GM23338 (cell line): ENCODE data around the gene GADL1. TPM values are rescaled to one million over a fixed set of nuclear protein-coding genes. Genes with fewer than 3 reads are reported as not detected.

ENCODE experiments used
- ATAC-seq: fragments of 200-7000 bp; cut with Tn5 transposase; 3 replicates; pipeline ENCODE4 v1.9.1; 2020
- DNase-seq: peaks from one replicate; pipeline ENCODE4 v3.0.0-alpha.2; 2015; ENCODE audit warnings: low spot score
- H2AFZ ChIP-seq: fragments of 200-600 bp; sonication (generic); 2 replicates; pipeline ENCODE4 v1.8.0; 2016; ENCODE audit warnings: antibody characterized with exemption, mild to moderate bottlenecking, moderate library complexity
- H3F3A ChIP-seq: fragments of 200-600 bp; sonication (generic); replicated peaks from 2 replicates; pipeline ENCODE4 v1.8.0; 2017; ENCODE audit warnings: antibody characterized with exemption, mixed run types, low read depth
- H3K27ac ChIP-seq: fragments of 200-600 bp; sonication (generic); 2 replicates; pipeline ENCODE4 v1.6.1; 2016; ENCODE audit warnings: low read depth
- H3K27me3 ChIP-seq: fragments of 200-600 bp; sonication (generic); 2 replicates; pipeline ENCODE4 v1.8.0; 2016; ENCODE audit warnings: mild to moderate bottlenecking, mixed run types, moderate library complexity; ENCODE audit not compliant: insufficient read depth
- H3K36me3 ChIP-seq: fragments of 200-600 bp; sonication (generic); 2 replicates; pipeline ENCODE4 v1.8.0; 2016; ENCODE audit warnings: mild to moderate bottlenecking; ENCODE audit not compliant: insufficient read depth
- H3K4me1 ChIP-seq: fragments of 200-600 bp; sonication (generic); 2 replicates; pipeline ENCODE4 v1.8.0; 2016; ENCODE audit warnings: mild to moderate bottlenecking, moderate library complexity; ENCODE audit not compliant: insufficient read depth
- H3K4me2 ChIP-seq: fragments of 200-600 bp; sonication (generic); 2 replicates; pipeline ENCODE4 v1.7.1; 2017; ENCODE audit warnings: mixed run types
- H3K4me3 ChIP-seq: fragments of 200-600 bp; sonication (generic); 2 replicates; pipeline ENCODE4 v1.6.1; 2016; ENCODE audit warnings: mixed run types
- H3K79me2 ChIP-seq: fragments of 200-600 bp; sonication (generic); replicated peaks from 2 replicates; pipeline ENCODE4 v1.8.0; 2017; ENCODE audit warnings: mild to moderate bottlenecking; ENCODE audit not compliant: insufficient read depth
- H3K9me2 ChIP-seq: fragments of 200-600 bp; sonication (generic); 2 replicates; pipeline ENCODE4 v1.8.0; 2017; ENCODE audit not compliant: insufficient read depth
- H4K20me1 ChIP-seq: fragments of 200-600 bp; sonication (generic); replicated peaks from 2 replicates; pipeline ENCODE4 v1.8.0; 2017; ENCODE audit warnings: mild to moderate bottlenecking; ENCODE audit not compliant: insufficient read depth
- H3K27ac Mint-ChIP-seq: 2 replicates; pipeline ENCODE4 v1.8.0; 2020; ENCODE audit warnings: inconsistent platforms, mild to moderate bottlenecking, moderate library complexity, mixed read lengths
- H3K27me3 Mint-ChIP-seq: 3 replicates; pipeline ENCODE4 v1.8.0; 2022; ENCODE audit warnings: low read depth, mild to moderate bottlenecking, moderate library complexity, mixed read lengths, inconsistent platforms; ENCODE audit not compliant: insufficient read depth, poor library complexity
- H3K36me3 Mint-ChIP-seq: 3 replicates; pipeline ENCODE4 v1.8.0; 2021; ENCODE audit warnings: low read depth, mild to moderate bottlenecking, inconsistent platforms, moderate library complexity, mixed read lengths
- H3K4me1 Mint-ChIP-seq: 3 replicates; pipeline ENCODE4 v1.8.0; 2020; ENCODE audit warnings: mild to moderate bottlenecking, inconsistent platforms, mixed read lengths
- H3K4me3 Mint-ChIP-seq: 3 replicates; pipeline ENCODE4 v1.8.0; 2021; ENCODE audit warnings: moderate library complexity, mild to moderate bottlenecking, inconsistent platforms, mixed read lengths
- H3K9me3 Mint-ChIP-seq: 3 replicates; pipeline ENCODE4 v1.8.0; 2020; ENCODE audit warnings: moderate library complexity, mild to moderate bottlenecking, inconsistent platforms, mixed read lengths
- CTCF ChIP-seq, 2 experiments: fragments of 200-600 bp in 1 of 2; sonication (generic) in 1 of 2; conservative IDR thresholded peaks; 2 replicates each; pipeline versions ENCODE4 v1.5.1 to v1.6.1; 2016 to 2017; ENCODE audit warnings: antibody characterized with exemption in 2 of 2, low read depth in 2 of 2, mild to moderate bottlenecking in 2 of 2, moderate library complexity in 1 of 2
- ETS1 ChIP-seq: IDR thresholded peaks from 2 replicates; pipeline ENCODE4 v1.6.1; 2016; ENCODE audit warnings: antibody characterized with exemption
- EZH2 ChIP-seq: fragments of 200-600 bp; sonication (generic); IDR thresholded peaks from one replicate; pipeline ENCODE4 v1.8.0; 2017; ENCODE audit warnings: antibody characterized with exemption, mild to moderate bottlenecking, low read depth; ENCODE audit not compliant: unreplicated experiment
- JUNB ChIP-seq: IDR thresholded peaks from one replicate; pipeline ENCODE4 v1.6.1; 2016; ENCODE audit warnings: antibody characterized with exemption; ENCODE audit not compliant: unreplicated experiment
- NANOG ChIP-seq: IDR thresholded peaks from 2 replicates; pipeline ENCODE4 v1.6.1; 2016; ENCODE audit warnings: antibody characterized with exemption, borderline replicate concordance
- POLR2AphosphoS5 ChIP-seq: IDR thresholded peaks from 2 replicates; pipeline ENCODE4 v1.6.1; 2016; ENCODE audit warnings: antibody characterized with exemption, low read depth
- STAT1 ChIP-seq: IDR thresholded peaks from one replicate; pipeline ENCODE4 v1.6.1; 2016; ENCODE audit warnings: antibody characterized with exemption; ENCODE audit not compliant: unreplicated experiment
- ZNF114 ChIP-seq: fragments of 250-450 bp; sonication (Bioruptor Pico); IDR thresholded peaks from 2 replicates; pipeline ENCODE4 v1.5.0; 2020; ENCODE audit warnings: mild to moderate bottlenecking, moderate library complexity
- polyA plus RNA-seq: library from polyadenylated mRNA; unstranded; fragments of >200 nt; fragmentation: Nextera tagmentation; extraction: Ambion mirVana; gene quantifications from 2 replicates; pipeline ENCODE4 v1.2.1, GENCODE V29; 2016
- total RNA-seq: library from RNA; depleted of rRNA; stranded (reverse); fragments of >200 nt; shearing (Covaris generic); gene quantifications from 2 replicates; pipeline ENCODE4 v1.2.3, GENCODE V29; 2014
- TF ChIP-seq, protein P1 (sequence below): IDR thresholded peaks from one replicate; pipeline ENCODE4 v1.6.1; 2018; ENCODE audit warnings: antibody characterized with exemption; ENCODE audit not compliant: unreplicated experiment

GADL1 gene
- total and polyA plus RNA-seq, 2 experiments from 2014 or later: 0.35 to 0.50 TPM

DNA sequence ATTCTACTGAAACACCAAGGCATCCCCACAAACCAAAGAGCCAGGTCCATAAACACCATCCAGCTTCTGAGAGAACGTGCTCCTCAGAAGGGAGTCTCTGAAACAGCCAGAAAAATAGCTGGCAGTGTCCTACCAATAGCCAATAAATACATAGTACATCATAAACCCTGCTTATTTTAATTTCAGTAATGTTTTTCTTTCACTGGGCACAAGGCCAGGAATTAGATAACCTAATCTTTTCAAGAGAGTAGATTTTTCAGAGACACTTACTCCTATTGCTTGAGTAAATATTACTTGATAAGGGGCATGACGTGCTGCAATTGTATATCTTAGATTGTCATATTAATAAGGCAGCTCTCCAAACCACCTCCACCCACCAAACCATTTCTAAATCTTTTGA lies 22.7 kb downstream of the GADL1 start (continued):
- TF ChIP-seq, protein P1, sequence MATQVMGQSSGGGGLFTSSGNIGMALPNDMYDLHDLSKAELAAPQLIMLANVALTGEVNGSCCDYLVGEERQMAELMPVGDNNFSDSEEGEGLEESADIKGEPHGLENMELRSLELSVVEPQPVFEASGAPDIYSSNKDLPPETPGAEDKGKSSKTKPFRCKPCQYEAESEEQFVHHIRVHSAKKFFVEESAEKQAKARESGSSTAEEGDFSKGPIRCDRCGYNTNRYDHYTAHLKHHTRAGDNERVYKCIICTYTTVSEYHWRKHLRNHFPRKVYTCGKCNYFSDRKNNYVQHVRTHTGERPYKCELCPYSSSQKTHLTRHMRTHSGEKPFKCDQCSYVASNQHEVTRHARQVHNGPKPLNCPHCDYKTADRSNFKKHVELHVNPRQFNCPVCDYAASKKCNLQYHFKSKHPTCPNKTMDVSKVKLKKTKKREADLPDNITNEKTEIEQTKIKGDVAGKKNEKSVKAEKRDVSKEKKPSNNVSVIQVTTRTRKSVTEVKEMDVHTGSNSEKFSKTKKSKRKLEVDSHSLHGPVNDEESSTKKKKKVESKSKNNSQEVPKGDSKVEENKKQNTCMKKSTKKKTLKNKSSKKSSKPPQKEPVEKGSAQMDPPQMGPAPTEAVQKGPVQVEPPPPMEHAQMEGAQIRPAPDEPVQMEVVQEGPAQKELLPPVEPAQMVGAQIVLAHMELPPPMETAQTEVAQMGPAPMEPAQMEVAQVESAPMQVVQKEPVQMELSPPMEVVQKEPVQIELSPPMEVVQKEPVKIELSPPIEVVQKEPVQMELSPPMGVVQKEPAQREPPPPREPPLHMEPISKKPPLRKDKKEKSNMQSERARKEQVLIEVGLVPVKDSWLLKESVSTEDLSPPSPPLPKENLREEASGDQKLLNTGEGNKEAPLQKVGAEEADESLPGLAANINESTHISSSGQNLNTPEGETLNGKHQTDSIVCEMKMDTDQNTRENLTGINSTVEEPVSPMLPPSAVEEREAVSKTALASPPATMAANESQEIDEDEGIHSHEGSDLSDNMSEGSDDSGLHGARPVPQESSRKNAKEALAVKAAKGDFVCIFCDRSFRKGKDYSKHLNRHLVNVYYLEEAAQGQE: no peak
- TF ChIP-seq JUNB (no peak), NANOG (no peak)

DNA sequence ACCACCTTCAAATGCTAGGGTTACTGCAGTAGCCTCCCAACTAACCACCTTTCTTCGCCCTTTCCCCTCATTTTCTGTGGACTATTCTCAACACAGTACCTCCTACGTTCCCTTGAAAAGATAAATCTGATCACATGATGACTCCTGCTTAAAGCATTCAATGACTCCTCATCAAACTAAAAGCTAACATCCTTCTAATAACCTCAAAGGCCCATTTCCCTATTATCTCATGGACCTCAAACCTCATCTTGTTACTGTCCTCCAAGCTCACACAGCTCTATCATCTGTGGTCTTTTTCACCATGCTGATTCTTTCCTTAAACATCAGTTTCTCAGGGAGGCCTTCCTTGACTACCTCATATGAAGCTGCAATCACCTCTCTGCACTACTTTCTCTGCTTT lies 29.6 kb downstream of the GADL1 start:
- Histone ChIP-seq H3K79me2 (no peaks in the 10 kb centered on the region), H3K36me3 (no peaks in the 10 kb centered on the region), H2AFZ (peak overlapping the region; percentile 74; the same call in 1 of the 2 replicates), H3K27ac (no peak overlapping the region), H4K20me1 (no peaks in the 10 kb centered on the region), H3K4me2 (no peak overlapping the region; the same call in 1 of the 2 replicates), H3K4me3 (no peak overlapping the region), H3K4me1 (peaks cover 23% of the 10 kb centered on the region), H3K27me3 (no peaks in the 10 kb centered on the region), H3K9me2 (no peaks in the 10 kb centered on the region; the same call in 1 of the 2 replicates), H3F3A (no peaks in the 10 kb centered on the region)
- Mint-ChIP-seq H3K4me1 (peaks cover 24% of the 10 kb centered on the region; the same call in 2 of the 3 replicates), H3K36me3 (no peaks in the 10 kb centered on the region), H3K4me3 (no peak overlapping the region), H3K27me3 (no peaks in the 10 kb centered on the region), H3K27ac (no peak overlapping the region), H3K9me3 (no peaks in the 10 kb centered on the region)
- no peak for DNase-seq
- ATAC-seq: no peak
- TF ChIP-seq JUNB: no peak
- TF ChIP-seq STAT1: no peak
- TF ChIP-seq, protein P1: no peak
- TF ChIP-seq ZNF114 (CRISPR knock-in tag): no peak
- no peak for TF ChIP-seq EZH2
- no peak for TF ChIP-seq ETS1
- no peak for TF ChIP-seq POLR2AphosphoS5
- no peak for TF ChIP-seq CTCF (conservative IDR thresholded peaks at IDR 0.05; ENCODE audit: low read depth in 2 of 2)
